D721Med (cell line): ENCODE results near the gene EGFL7.

Source experiments
- DNase-seq: peaks from one replicate; pipeline ENCODE4 v3.0.0; 2011; ENCODE audit warnings: low spot score; ENCODE audit not compliant: insufficient read length
- FAIRE-seq: peaks from 2 replicates; lab custom pipeline; 2011; peaks lifted over from hg19 to GRCh38; lab: Jason Lieb, UNC
- TF ChIP-seq, protein P1 (sequence below): IDR thresholded peaks from 2 replicates; pipeline ENCODE4 v1.5.1; 2012; ENCODE audit warnings: mild to moderate bottlenecking, control low read depth; ENCODE audit not compliant: insufficient read depth; ENCODE audit errors: missing control alignments

The EGFL7 gene

DNA sequence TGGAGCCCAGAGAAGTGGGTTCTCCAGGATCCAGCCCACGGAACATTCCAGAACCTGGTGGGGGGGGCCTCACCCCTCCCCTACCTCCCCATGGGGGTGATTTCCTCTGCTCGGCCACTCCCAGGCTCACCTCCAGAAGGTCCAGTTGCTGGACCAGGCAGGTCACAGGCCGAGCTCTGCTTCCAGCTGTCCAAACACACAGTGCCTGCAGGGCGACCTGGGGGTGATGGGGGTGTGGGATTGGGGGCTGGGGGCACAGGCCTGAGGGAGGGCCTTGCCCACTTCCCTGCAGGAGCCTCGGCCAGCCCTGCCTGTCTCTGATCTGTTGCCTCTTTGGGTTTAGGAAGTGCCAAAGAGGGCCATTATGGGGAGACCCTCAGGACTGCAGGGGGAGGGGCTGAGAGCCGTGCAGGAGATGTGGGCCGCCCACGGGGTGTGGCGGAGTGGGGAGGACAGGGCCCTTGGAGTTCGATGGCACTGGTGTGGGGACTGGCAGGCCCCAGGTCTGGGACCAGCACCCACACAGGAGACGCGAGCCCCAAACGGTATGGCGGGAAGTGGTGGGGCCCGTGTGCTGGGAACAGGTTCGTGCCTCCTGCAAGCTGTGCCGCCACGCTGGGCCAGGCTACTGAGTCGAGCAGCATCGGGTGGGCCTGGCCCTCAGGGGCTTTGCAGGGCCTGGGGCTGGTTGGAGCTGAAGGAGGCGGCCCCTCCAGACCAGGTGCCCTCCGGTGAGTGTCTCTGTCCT is 45.6 kb upstream of the EGFL7 start:
- DNase-seq, result no peak
- TF ChIP-seq, protein P1, sequence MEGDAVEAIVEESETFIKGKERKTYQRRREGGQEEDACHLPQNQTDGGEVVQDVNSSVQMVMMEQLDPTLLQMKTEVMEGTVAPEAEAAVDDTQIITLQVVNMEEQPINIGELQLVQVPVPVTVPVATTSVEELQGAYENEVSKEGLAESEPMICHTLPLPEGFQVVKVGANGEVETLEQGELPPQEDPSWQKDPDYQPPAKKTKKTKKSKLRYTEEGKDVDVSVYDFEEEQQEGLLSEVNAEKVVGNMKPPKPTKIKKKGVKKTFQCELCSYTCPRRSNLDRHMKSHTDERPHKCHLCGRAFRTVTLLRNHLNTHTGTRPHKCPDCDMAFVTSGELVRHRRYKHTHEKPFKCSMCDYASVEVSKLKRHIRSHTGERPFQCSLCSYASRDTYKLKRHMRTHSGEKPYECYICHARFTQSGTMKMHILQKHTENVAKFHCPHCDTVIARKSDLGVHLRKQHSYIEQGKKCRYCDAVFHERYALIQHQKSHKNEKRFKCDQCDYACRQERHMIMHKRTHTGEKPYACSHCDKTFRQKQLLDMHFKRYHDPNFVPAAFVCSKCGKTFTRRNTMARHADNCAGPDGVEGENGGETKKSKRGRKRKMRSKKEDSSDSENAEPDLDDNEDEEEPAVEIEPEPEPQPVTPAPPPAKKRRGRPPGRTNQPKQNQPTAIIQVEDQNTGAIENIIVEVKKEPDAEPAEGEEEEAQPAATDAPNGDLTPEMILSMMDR, result no peak
- no peak for FAIRE-seq

DNA sequence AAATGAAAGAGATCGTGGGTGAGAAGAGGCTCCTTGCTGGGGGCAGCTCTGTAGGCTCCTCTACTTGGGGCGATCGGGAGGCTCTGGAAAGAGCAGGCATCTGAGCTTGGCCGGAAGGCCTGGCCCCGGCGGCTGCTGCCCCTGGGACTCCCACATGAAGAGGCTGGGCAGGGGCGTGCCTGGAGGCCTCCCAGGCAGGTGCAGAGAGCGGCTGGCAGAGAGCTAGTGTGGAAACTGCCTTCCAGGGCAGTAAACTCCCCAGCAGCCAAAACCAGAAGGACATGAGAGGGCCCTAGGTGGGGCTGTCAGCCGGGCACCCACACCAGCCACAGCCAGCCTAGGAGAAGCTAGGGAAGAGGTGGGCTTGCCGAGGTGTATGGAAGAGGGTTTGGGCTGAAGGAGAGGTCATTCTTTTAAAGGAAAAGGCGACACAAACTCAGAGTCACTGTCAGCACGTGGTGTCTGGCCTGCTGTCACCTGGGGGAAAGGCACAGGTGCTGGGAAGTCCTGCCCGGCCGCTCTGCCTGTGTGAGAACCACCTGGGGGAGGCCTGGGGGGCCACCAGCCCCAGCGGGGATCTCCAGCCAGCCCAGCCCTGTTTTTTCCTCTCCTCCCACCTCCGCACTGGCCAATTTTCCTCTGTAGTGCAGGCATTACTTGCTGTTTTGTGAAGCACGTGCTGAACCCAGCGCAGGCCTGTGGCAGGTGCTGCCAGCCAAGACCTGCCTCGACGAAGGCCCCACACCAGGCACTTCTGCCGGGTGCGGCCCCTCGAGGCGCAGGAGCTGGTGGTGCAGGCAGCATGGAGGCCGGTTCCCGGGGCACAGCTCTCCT is 44.8 kb upstream of the EGFL7 start:
- no peak for FAIRE-seq
- no peak for DNase-seq
- TF ChIP-seq, protein P1, result no peak

DNA sequence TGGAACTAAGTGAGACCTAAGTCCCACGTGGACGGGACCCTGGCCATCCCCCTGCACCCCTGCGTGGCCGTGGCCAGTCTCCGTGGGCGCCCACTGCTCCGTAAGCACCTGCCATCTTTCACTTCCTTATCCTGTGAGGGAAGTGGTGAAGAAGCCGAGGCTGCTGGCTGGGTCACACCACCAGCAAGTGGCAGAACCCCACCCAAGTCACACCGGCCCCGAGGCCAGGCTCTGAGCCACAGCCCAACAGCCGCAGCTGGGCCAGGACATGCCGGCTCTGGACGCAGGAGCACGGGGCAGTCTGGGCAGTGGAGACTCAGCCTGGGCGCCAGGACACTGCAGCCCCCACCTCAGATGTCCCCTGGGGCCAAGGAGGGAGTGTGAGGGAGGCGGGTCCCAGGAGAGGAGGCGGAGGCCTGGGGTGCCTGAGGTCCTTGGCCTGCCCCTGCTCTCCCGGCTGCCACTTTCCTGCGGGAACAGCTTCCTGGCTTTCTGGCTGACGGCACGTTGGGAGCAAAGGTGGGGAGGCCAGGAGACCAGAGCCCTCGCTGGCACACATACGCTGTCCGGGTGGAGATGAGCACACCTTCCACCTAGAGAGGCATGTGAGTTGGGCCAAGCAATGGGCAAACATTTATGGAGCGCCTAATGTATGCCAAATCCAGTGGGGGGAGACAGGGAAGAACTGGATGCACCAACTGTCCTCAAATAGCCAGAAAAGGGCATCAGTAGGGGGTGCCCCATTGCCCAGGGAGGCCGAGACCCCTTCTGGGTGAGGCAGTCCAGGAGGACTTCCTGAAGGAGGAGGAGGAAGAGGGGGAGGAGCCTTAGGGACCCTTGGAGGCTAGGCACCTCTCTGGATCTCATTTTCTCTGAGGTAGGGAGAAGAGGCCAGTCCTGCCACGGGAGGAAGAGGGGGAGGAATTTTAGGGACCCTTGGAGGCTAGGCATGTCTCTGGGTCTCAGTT is 43.9 kb upstream of the EGFL7 start:
- TF ChIP-seq, protein P1, result no peak
- DNase-seq (no peak), FAIRE-seq (no peak)

DNA sequence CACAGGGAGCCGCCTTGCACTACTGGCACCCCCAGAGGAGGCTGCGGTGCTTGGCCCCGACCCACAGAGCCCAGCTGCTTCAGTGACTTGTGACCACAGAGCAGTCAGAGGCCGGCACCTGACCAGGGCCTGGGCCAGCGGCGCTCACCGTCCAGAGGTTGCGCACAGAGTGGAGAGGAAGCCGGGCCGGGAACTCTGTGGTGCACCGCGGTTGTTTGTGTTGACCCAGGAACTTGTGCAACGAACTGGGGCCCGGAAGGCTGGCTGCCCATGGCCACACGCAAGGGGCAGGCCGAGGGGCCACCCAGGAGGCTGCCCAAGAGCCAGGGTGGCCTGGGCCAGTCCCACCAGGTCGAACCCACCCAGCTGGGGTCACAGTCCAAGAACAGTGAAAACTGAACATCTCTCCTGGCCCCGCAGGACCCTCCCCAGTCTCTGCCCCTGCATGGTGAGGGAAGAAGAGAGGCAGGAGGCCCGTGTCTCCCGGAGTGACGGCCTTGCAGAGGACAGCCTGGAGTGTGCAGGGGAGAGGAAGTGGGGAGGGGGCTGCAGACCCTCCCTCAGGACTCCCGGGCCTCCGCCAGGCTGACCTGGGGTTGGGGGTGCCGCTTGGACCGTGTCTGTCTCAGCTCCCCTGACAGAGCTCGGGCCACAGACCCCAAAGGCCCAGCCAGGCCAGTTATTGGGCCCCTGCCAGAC is 42.8 kb upstream of the EGFL7 start:
- DNase-seq (no peak), FAIRE-seq (no peak)
- TF ChIP-seq, protein P1, result no peak

DNA sequence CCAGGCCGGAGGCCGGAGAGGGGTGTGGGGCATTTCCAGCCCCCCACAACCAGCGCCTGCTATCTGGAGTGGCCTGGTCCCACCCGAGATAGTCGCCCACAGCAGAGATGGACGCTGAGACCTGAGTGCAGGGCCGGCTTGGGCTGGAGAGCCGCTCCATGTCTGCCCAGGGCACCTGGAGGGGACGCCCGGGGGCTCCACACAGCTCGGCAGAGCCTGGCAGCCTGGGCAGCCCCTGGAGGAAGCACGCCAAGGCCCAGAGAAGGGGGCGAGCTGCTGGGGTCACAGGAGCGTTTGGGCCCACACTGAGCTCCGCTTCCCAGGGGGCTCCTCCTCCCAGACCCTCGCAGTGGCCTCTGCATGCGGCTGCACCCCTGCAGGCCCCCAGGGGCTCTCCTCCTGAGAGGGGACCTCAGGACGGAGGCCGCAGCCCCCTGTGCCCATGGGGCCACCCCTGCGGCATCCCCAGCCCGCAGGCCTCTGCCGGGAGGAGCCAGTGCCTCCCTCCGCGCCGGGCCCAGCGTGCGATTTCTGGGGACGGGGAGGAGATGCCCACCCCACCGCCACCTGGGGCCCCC is 42.2 kb upstream of the EGFL7 start:
- FAIRE-seq (no peak), DNase-seq (no peak)
- TF ChIP-seq, protein P1, result no peak
